GM18858 (cell line): Measurements from ENCODE around the gene C1orf226.

Experiments
- ATAC-seq: cut with Tn5 transposase; IDR thresholded peaks from one replicate; pipeline ENCODE4 v1.9.1; 2021; ENCODE audit not compliant: unreplicated experiment

The C1orf226 gene

GRCh38 chr1:162365284-162366020 lies 16.1 kb upstream of the C1orf226 start:
- ATAC-seq: no peak

DNA sequence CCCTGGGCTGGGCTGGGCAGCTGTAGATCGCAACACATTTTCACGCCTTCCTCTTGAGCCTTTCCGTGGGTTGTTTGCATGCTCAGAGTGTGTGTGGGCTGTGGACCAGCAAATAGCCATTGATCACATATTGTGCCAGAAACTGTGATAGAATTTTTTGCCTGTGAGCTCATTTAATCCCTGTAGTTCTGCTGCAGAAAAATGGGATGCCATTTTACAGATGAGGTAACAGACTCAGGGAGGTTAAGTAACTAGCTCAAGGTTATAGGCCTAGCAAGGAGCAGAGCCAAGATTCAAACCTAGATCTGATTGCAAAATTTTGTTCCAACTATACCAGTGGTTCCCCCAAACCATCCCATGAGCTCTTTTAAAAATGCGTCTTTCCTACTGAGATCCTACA lies 15.4 kb upstream of the C1orf226 start:
- ATAC-seq: no peak

DNA sequence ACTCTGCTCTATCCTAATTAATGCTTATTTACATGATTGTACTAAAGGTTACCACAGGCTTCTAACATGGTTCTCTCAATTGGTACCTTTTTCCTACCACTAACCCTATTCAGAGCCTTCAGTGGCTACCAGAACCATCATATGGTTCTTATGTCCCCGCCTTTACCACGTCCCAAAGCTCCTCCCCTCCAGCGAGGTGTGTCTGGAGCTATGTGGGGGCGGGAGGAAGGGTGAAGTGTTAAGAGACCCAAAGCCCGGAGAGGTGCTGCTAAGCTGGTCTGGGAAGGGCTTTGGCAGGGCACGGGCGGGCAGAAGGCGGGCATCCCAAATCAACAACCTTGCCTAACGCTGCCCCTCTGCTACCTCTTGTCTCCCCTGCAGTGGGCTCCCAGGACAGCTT lies 14.9 kb upstream of the C1orf226 start:
- ATAC-seq: no peak

- no peak for ATAC-seq
Observed at GRCh38 chr1:162367073-162367472, 14.5 kb upstream of the C1orf226 start.

DNA sequence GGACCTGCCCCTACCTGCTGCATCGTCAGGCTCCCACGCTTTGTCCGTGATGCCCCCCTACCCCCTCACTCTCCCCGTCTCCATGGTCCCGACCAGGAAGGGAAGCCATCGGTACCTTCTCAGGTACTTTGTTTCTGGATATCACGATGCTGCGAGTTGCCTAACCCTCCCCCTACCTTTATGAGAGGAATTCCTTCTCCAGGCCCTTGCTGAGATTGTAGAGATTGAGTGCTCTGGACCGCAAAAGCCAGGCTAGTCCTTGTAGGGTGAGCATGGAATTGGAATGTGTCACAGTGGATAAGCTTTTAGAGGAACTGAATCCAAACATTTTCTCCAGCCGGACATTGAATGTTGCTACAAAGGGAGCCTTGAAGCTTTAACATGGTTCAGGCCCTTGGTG lies 13.8 kb upstream of the C1orf226 start:
- ATAC-seq: no peak

GRCh38 chr1:162368451-162368850 lies 13.1 kb upstream of the C1orf226 start:
- no peak for ATAC-seq

- ATAC-seq: no peak
Observed at GRCh38 chr1:162369571-162369970, 12.0 kb upstream of the C1orf226 start.

DNA sequence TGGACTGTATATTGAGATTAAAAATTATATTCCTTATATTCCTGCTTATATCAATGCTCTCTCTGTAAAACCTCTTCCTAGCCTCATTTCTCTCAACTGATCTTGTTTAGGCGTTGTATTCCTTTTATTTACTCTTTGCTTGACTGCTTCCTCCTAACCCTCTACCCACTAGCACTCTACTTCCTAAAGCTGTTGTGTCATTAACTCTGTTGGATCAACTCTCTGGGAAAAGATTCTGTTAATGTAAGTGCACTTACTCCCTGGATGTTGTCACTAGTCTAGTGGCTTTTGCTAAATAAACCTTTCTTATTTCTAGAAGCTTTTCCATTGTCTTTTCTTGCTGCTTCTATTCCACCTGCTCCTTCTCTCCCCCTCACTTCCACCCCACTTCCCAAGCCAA lies 11.4 kb upstream of the C1orf226 start:
- ATAC-seq: no peak

DNA sequence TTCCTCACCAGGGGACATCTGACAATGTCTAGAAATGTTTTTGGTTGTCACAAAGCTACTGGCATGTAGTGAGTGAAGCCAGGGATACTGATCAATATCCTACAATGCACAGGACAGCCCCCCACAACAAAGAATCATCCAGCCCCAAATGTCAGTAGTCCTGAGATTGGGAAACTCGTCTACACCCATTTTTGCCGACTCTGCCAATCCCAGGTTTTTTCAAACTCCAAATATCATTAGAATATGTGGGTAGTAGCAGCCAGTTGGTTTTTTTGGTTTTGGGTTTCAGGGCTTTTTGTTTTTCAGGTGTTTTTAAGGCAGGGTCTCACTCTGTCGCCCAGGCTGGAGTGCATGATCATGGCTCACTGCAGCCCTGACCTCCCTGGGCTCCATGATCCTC lies 10.8 kb upstream of the C1orf226 start:
- ATAC-seq: no peak

DNA sequence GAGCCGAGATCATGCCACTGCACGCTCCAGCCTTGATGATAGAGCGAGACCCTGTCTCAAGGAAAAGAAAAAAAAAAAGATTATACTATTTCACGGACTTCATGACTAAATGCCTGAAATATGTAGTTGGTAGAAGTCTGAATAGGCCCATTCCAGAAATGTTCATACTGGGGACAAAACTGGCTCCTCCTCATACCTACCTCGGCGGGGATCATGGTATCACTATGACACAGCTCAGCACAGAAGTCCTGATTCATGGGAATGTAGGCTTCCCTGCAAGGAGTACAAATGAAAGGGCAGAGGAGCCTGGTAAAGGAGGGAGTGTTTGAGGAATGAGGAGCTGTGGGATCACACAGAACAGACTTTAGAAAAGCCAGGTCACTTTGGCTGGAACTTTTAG lies 9.9 kb upstream of the C1orf226 start:
- no peak for ATAC-seq

- ATAC-seq: no peak
Observed at GRCh38 chr1:162372159-162373071, 9.1 kb upstream of the C1orf226 start.

DNA sequence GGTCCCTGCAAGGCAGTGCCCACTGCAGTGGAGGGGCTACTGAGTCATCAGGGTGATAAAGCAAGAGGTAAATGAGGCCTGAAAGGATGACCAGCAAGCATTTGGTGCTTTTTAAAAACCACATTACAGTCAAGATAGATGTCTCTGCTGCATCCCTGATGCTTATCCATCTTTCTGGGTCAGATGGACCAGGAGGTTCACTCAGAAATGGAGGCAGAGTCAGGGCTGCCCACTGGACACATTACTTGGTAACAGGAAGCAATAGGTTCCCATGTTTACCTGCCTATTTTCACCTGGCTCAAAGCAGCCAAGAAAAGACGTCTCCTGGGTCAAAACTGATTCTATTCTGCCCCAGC lies 8.5 kb upstream of the C1orf226 start:
- no peak for ATAC-seq

GRCh38 chr1:162373541-162374260 lies 7.8 kb upstream of the C1orf226 start:
- ATAC-seq: no peak

GRCh38 chr1:162374406-162374805 lies 7.1 kb upstream of the C1orf226 start:
- no peak for ATAC-seq

GRCh38 chr1:162375463-162375862 lies 6.1 kb upstream of the C1orf226 start:
- ATAC-seq: no peak

DNA sequence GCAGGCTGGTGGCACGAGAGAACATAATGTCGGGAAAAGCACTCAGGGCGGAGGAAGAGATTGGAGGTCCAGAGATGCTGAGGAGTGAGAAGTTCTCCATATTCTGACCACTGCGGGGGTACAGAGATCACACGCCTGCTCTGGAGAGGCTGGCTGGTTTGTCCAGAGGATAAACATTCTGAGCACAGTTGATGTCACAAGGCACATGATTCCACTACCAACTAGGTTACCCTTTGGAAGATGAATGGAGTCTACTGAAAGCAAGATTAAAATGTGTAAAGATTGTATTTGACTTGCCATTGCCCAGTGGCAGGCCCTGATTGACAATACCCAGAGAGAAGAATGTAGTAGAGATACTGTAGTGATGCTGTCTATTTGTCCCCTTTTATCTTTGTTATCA lies 4.8 kb upstream of the C1orf226 start, which contains the start of gene SPATA46:
Gene SPATA46, minus strand, starts transcription at position 164 of the 400 bp plus-strand sequence. Its CDS starts 64 bp downstream, at position 100.
- ATAC-seq: no peak

- no peak for ATAC-seq
Observed at GRCh38 chr1:162380061-162380846, 1.3 kb upstream of the C1orf226 start.

DNA sequence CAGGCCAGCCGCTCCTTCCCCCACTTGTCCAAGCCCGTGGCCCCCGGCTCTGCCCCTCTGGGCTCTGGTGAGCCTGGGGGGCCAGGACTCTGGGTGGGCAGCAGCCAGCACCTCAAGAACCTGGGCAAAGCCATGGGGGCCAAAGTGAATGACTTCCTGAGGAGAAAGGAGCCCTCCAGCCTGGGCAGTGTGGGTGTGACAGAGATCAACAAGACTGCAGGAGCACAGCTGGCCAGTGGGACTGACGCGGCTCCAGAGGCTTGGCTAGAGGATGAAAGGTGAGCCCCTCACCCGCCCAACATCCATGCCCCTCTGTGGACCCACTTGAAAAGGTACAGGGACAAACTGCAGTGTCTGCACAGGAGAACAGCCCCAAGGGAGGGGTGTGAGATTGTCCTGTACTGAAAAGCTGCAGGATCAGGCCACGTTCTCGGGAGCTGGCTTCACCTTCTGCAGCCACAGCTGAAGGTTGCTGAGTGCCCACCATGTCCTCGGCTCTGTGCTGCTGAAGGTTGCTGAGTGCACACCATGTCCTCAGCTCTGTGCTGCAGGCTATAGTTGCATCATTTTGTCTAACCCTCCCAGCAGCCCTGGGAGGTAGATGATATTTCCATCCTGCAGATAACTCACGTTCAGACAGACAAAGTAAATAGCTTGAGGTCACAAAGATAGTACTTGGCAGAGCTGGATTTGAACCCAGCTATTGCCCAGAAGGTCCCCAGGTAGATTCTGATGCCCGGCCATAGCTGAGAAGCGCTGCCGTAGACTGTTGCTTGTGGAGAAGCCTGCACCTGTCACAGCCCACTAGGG lies 618 bp downstream of the C1orf226 start:
- no peak for ATAC-seq

GRCh38 chr1:162383091-162383490 lies 1.6 kb downstream of the C1orf226 start:
- ATAC-seq: no peak

- ATAC-seq: no peak
Observed at GRCh38 chr1:162383516-162383915, 2.0 kb downstream of the C1orf226 start.
